ENCODE measurements around the gene CHD2.
"Not testable (repeated sequence)": the region's sequence is repeated elsewhere in the genome, so short reads cannot be mapped to it uniquely, and the experiment has no call there.

Gene CHD2

DNA sequence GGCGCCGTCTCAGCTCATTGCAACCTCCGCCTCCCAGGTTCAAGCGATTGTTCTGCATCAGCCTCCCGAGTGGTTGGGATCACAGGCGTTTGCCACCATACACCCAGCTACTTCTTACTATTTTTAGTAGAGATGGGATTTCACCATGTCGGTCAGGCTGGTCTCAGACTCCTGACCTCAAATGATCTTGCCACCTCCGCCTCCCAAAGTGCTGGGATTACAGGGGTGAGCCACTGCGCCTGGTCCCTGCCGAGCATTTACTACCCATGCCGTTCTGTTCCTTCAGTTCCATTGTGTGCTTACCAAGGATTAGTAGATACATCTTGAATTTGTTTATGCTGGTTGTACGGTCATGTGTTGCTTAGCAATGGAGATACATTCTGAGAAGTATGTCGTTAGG, 10.3 kb downstream of the CHD2 start:
- no peak for DNase-seq (ENCODE audit: low read depth)
- no peak overlapping the region for H3K4me3 ChIP-seq (ENCODE audit: low read depth, low read length)
- TF ChIP-seq, protein P1, sequence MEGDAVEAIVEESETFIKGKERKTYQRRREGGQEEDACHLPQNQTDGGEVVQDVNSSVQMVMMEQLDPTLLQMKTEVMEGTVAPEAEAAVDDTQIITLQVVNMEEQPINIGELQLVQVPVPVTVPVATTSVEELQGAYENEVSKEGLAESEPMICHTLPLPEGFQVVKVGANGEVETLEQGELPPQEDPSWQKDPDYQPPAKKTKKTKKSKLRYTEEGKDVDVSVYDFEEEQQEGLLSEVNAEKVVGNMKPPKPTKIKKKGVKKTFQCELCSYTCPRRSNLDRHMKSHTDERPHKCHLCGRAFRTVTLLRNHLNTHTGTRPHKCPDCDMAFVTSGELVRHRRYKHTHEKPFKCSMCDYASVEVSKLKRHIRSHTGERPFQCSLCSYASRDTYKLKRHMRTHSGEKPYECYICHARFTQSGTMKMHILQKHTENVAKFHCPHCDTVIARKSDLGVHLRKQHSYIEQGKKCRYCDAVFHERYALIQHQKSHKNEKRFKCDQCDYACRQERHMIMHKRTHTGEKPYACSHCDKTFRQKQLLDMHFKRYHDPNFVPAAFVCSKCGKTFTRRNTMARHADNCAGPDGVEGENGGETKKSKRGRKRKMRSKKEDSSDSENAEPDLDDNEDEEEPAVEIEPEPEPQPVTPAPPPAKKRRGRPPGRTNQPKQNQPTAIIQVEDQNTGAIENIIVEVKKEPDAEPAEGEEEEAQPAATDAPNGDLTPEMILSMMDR (IDR thresholded peaks at IDR 0.05; ENCODE audit: low read depth, low read length, missing control alignments): no peak

DNA sequence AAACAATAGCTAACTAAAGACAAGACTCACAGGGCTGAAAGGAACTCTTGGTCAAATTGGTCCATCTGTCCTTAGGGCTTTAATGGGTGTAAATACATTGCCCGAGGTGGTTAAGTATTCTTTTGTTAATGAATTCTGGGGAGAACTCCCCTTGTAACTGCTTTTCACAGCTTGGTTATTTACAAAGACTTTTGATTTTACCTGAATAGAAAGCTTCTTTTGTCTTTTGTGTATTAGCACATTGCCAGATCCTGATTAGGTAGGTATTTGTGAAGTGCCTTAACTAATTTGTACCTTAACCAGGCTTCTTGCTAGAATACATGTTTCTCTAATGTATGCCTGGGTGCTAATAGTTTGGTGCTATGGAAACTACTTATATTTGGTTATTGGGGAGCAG, 14.0 kb downstream of the CHD2 start:
- TF ChIP-seq, protein P1 (IDR thresholded peaks at IDR 0.05; ENCODE audit: low read depth, low read length, missing control alignments): no peak
- no peak overlapping the region for H3K4me3 ChIP-seq (ENCODE audit: low read depth, low read length)
- DNase-seq (ENCODE audit: low read depth): no peak

DNA sequence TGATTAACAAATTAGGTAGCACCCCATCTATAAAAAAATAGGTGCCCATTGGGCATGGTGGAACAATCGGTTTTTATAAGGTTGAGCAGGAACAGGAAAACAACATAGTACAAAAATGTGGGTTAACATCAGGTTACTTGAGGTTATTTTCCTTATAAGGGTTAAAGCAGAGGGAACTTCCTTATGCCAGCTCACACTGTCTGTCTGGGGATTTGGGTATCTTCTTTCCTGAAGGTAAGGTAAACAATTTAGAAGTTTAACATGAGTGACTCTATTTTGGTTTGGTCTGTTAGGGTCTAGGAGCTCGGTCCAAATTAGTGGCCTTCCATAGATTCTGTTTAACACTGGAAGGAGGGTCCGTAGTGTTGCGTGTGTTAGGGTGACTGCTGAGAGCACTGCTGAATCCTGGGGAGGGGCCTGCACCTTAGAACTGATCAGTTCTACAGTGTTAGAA, 14.7 kb downstream of the CHD2 start:
- no peak for DNase-seq (ENCODE audit: low read depth)
- TF ChIP-seq, protein P1 (IDR thresholded peaks at IDR 0.05; ENCODE audit: low read depth, low read length, missing control alignments): no peak
- no peak overlapping the region for H3K4me3 ChIP-seq (ENCODE audit: low read depth, low read length)

DNA sequence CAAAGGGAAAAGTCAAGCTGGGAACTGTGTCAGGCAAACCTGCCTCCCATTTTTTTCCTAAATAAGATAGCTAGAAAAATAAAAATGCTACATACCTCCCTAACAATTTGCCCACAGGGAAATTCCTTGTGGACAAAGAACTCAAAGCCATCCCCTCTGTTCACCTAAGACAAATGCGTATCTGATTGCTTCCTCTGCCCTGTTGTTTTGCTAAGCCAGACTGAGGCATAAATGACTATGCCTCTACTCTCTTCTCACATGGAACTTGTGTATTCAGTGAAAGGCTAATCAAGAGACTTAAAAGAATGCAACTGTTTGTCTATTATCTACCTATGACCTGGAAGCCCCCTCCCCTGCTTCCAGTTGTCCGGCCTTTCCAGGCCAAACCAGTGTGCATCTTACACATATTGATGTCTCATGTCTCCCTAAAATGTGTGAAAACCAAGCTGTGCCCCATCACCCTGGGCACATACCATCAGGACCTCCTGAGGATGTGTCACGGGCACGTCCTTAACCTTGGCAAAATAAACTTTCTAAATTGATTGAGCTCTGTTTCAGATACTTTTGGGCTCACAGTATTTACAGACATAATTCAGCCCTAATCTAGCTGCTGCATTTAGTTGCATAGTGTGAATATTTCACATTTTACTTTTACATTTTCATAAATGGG, 15.8 kb downstream of the CHD2 start:
- no peak for DNase-seq (ENCODE audit: low read depth)
- TF ChIP-seq, protein P1 (IDR thresholded peaks at IDR 0.05; ENCODE audit: low read depth, low read length, missing control alignments): no peak
- no peak overlapping the region for H3K4me3 ChIP-seq (ENCODE audit: low read depth, low read length)

DNA sequence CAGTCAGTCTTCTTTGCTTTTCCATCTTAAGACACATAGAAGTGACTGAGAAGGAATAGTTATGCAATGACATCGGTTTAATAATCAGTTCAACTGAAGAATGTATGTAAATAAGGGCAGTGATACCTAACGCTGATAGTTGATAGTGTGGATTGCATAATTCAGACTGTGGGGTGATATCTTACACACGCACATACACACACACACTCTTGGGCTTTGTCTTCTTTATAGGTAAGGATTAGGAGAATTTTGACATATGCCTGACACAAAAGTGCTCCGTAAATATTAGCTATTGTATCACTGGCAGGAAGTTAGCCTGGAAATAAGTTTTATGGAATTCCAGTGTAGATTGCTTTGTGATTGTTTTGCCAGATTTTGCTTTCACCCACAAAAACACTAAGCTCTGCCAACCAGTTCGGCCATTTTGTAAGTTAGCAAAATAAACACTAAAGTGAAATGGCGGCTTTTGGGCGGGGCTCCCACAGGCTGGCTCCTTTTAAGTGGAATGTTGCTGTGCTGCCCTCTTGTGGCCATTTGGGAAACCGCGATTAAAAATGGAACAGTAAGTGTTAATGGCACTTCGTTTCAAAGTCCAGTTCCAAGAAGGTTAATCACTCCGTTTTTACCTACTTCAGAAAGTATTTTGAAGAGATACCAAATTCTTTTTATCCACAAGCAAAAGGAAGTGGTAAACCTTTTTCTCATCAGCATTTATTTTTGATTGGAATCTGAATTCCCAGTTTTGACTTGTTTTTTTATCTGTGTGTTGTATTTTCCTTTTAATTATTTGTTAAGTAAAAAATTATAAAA, 17.7 kb downstream of the CHD2 start:
- DNase-seq (ENCODE audit: low read depth): peak; percentile 83
- TF ChIP-seq, protein P1 (IDR thresholded peaks at IDR 0.05; ENCODE audit: low read depth, low read length, missing control alignments): peak; percentile 73
- H3K4me3 ChIP-seq (ENCODE audit: low read depth, low read length): no peak overlapping the region

DNA sequence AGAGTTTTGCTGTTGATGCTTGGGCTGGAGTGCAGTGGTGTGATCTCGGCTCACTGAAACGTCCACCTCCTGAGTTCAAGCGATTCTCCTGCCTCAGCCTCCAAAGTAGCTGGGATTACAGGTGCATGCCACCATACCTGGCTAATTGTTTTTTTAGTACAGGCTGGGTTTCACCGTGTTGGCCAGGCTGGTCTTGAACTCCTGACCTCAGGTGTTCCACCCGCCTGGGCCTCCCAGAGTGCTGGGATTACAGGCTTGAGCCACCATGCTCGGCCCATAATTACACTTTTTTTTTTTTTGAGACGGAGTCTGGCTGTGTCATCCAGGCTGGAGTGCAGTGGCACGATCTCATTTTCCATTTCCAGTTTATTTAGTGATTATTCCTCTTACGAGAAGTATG, 18.8 kb downstream of the CHD2 start:
- not testable (repeated sequence) for DNase-seq (ENCODE audit: low read depth); H3K4me3 ChIP-seq (ENCODE audit: low read depth, low read length)

DNA sequence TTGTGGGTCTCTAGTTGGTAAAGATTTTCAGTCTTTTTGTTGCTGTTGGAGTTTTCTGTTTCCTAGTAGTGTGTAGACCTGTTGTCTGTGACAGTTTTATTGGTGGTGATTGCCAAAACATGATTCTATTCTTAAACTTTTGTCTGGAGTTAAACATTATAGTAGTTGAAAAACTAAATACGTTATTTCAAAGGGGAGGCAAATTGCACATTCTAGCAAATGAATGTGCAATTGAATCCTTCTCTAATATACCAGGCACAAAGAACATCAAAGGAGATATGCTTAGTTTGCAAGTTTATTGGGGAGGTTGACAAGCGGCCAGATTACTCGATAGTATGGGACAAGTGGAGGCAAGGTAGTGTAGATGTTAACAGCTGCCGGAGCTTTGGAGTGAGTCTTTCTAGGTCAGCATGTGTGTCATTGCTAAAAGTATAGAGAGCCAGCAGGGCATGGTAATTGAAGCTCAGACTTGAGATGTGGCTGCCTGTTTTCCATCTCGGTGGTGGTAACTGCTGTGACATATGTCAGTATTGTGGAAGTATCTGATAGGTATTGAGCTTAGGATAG, 20.6 kb downstream of the CHD2 start:
- no peak for DNase-seq (ENCODE audit: low read depth)
- TF ChIP-seq, protein P1 (IDR thresholded peaks at IDR 0.05; ENCODE audit: low read depth, low read length, missing control alignments): no peak
- no peak overlapping the region for H3K4me3 ChIP-seq (ENCODE audit: low read depth, low read length)
